GM23338 (cell line): ENCODE measurements around the gene HIPK1. TPM values are rescaled to one million over a fixed set of nuclear protein-coding genes. Genes with fewer than 3 reads are reported as not detected.

Experiments used
- ATAC-seq: fragments of 200-7000 bp; cut with Tn5 transposase; 3 replicates; pipeline ENCODE4 v1.9.1; 2020
- DNase-seq: peaks from one replicate; pipeline ENCODE4 v3.0.0-alpha.2; 2015; ENCODE audit warnings: low spot score
- H2AFZ ChIP-seq: fragments of 200-600 bp; sonication (generic); 2 replicates; pipeline ENCODE4 v1.8.0; 2016; ENCODE audit warnings: antibody characterized with exemption, mild to moderate bottlenecking, moderate library complexity
- H3F3A ChIP-seq: fragments of 200-600 bp; sonication (generic); replicated peaks from 2 replicates; pipeline ENCODE4 v1.8.0; 2017; ENCODE audit warnings: antibody characterized with exemption, mixed run types, low read depth
- H3K27ac ChIP-seq: fragments of 200-600 bp; sonication (generic); 2 replicates; pipeline ENCODE4 v1.6.1; 2016; ENCODE audit warnings: low read depth
- H3K27me3 ChIP-seq: fragments of 200-600 bp; sonication (generic); 2 replicates; pipeline ENCODE4 v1.8.0; 2016; ENCODE audit warnings: mild to moderate bottlenecking, mixed run types, moderate library complexity; ENCODE audit not compliant: insufficient read depth
- H3K36me3 ChIP-seq: fragments of 200-600 bp; sonication (generic); 2 replicates; pipeline ENCODE4 v1.8.0; 2016; ENCODE audit warnings: mild to moderate bottlenecking; ENCODE audit not compliant: insufficient read depth
- H3K4me1 ChIP-seq: fragments of 200-600 bp; sonication (generic); 2 replicates; pipeline ENCODE4 v1.8.0; 2016; ENCODE audit warnings: mild to moderate bottlenecking, moderate library complexity; ENCODE audit not compliant: insufficient read depth
- H3K4me2 ChIP-seq: fragments of 200-600 bp; sonication (generic); 2 replicates; pipeline ENCODE4 v1.7.1; 2017; ENCODE audit warnings: mixed run types
- H3K4me3 ChIP-seq: fragments of 200-600 bp; sonication (generic); 2 replicates; pipeline ENCODE4 v1.6.1; 2016; ENCODE audit warnings: mixed run types
- H3K79me2 ChIP-seq: fragments of 200-600 bp; sonication (generic); replicated peaks from 2 replicates; pipeline ENCODE4 v1.8.0; 2017; ENCODE audit warnings: mild to moderate bottlenecking; ENCODE audit not compliant: insufficient read depth
- H3K9me2 ChIP-seq: fragments of 200-600 bp; sonication (generic); 2 replicates; pipeline ENCODE4 v1.8.0; 2017; ENCODE audit not compliant: insufficient read depth
- H4K20me1 ChIP-seq: fragments of 200-600 bp; sonication (generic); replicated peaks from 2 replicates; pipeline ENCODE4 v1.8.0; 2017; ENCODE audit warnings: mild to moderate bottlenecking; ENCODE audit not compliant: insufficient read depth
- H3K27ac Mint-ChIP-seq: 2 replicates; pipeline ENCODE4 v1.8.0; 2020; ENCODE audit warnings: inconsistent platforms, mild to moderate bottlenecking, moderate library complexity, mixed read lengths
- H3K27me3 Mint-ChIP-seq: 3 replicates; pipeline ENCODE4 v1.8.0; 2022; ENCODE audit warnings: low read depth, mild to moderate bottlenecking, moderate library complexity, mixed read lengths, inconsistent platforms; ENCODE audit not compliant: insufficient read depth, poor library complexity
- H3K36me3 Mint-ChIP-seq: 3 replicates; pipeline ENCODE4 v1.8.0; 2021; ENCODE audit warnings: low read depth, mild to moderate bottlenecking, inconsistent platforms, moderate library complexity, mixed read lengths
- H3K4me1 Mint-ChIP-seq: 3 replicates; pipeline ENCODE4 v1.8.0; 2020; ENCODE audit warnings: mild to moderate bottlenecking, inconsistent platforms, mixed read lengths
- H3K4me3 Mint-ChIP-seq: 3 replicates; pipeline ENCODE4 v1.8.0; 2021; ENCODE audit warnings: moderate library complexity, mild to moderate bottlenecking, inconsistent platforms, mixed read lengths
- H3K9me3 Mint-ChIP-seq: 3 replicates; pipeline ENCODE4 v1.8.0; 2020; ENCODE audit warnings: moderate library complexity, mild to moderate bottlenecking, inconsistent platforms, mixed read lengths
- CREB1 ChIP-seq: fragments of 250-450 bp; sonication (Bioruptor Pico); IDR thresholded peaks from 2 replicates; pipeline ENCODE4 v1.5.0; 2020; ENCODE audit warnings: low read depth, mild to moderate bottlenecking, moderate library complexity
- CTCF ChIP-seq, 2 experiments: fragments of 200-600 bp in 1 of 2; sonication (generic) in 1 of 2; conservative IDR thresholded peaks; 2 replicates each; pipeline versions ENCODE4 v1.5.1 to v1.6.1; 2016 to 2017; ENCODE audit warnings: antibody characterized with exemption in 2 of 2, low read depth in 2 of 2, mild to moderate bottlenecking in 2 of 2, moderate library complexity in 1 of 2
- ETS1 ChIP-seq: IDR thresholded peaks from 2 replicates; pipeline ENCODE4 v1.6.1; 2016; ENCODE audit warnings: antibody characterized with exemption
- EZH2 ChIP-seq: fragments of 200-600 bp; sonication (generic); IDR thresholded peaks from one replicate; pipeline ENCODE4 v1.8.0; 2017; ENCODE audit warnings: antibody characterized with exemption, mild to moderate bottlenecking, low read depth; ENCODE audit not compliant: unreplicated experiment
- POLR2AphosphoS5 ChIP-seq: IDR thresholded peaks from 2 replicates; pipeline ENCODE4 v1.6.1; 2016; ENCODE audit warnings: antibody characterized with exemption, low read depth
- REST ChIP-seq: IDR thresholded peaks from one replicate; pipeline ENCODE4 v1.6.1; 2018; ENCODE audit warnings: antibody characterized with exemption; ENCODE audit not compliant: unreplicated experiment
- STAT1 ChIP-seq: IDR thresholded peaks from one replicate; pipeline ENCODE4 v1.6.1; 2016; ENCODE audit warnings: antibody characterized with exemption; ENCODE audit not compliant: unreplicated experiment
- ZNF331 ChIP-seq: fragments of 250-450 bp; sonication (Bioruptor Pico); IDR thresholded peaks from 2 replicates; pipeline ENCODE4 v1.5.0; 2020; ENCODE audit warnings: low read depth, mild to moderate bottlenecking, moderate library complexity
- ZNF462 ChIP-seq: fragments of 250-450 bp; sonication (Bioruptor Pico); IDR thresholded peaks from 2 replicates; pipeline ENCODE4 v1.5.0; 2020; ENCODE audit warnings: mild to moderate bottlenecking, moderate library complexity
- polyA plus RNA-seq: library from polyadenylated mRNA; unstranded; fragments of >200 nt; fragmentation: Nextera tagmentation; extraction: Ambion mirVana; gene quantifications from 2 replicates; pipeline ENCODE4 v1.2.1, GENCODE V29; 2016
- total RNA-seq: library from RNA; depleted of rRNA; stranded (reverse); fragments of >200 nt; shearing (Covaris generic); gene quantifications from 2 replicates; pipeline ENCODE4 v1.2.3, GENCODE V29; 2014

The HIPK1 gene
- total and polyA plus RNA-seq, 2 experiments from 2014 or later, result 14.3 to 47.5 TPM

- Histone ChIP-seq H2AFZ (no peak overlapping the region), H3K9me2 (no peaks in the 10 kb centered on the region), H3K27ac (no peak overlapping the region), H3K4me3 (no peak overlapping the region), H3F3A (no peaks in the 10 kb centered on the region), H4K20me1 (peaks cover 28% of the 10 kb centered on the region), H3K4me2 (no peak overlapping the region), H3K27me3 (no peaks in the 10 kb centered on the region), H3K36me3 (no peaks in the 10 kb centered on the region), H3K79me2 (peaks cover 92% of the 10 kb centered on the region), H3K4me1 (peaks cover 24% of the 10 kb centered on the region)
- no peaks in the 10 kb centered on the region; the same call in 2 of the 3 replicates for H3K36me3 Mint-ChIP-seq
- ATAC-seq (no peak), DNase-seq (no peak)
- H3K4me3 Mint-ChIP-seq, result no peak overlapping the region
- H3K9me3 Mint-ChIP-seq, result no peaks in the 10 kb centered on the region
- peaks cover 2% of the 10 kb centered on the region for H3K27me3 Mint-ChIP-seq
- no peak overlapping the region for H3K27ac Mint-ChIP-seq
- TF ChIP-seq REST (no peak), STAT1 (no peak)
- H3K4me1 Mint-ChIP-seq, result peaks cover 29% of the 10 kb centered on the region
Measured at GRCh38 chr1:113934006-113934405, 4.9 kb downstream of the HIPK1 start.

GRCh38 chr1:113934511-113935055, 5.5 kb downstream of the HIPK1 start:
- Mint-ChIP-seq H3K27ac (no peak overlapping the region), H3K4me3 (no peak overlapping the region), H3K9me3 (no peaks in the 10 kb centered on the region), H3K36me3 (no peaks in the 10 kb centered on the region; the same call in 2 of the 3 replicates), H3K27me3 (peaks cover 2% of the 10 kb centered on the region), H3K4me1 (peaks cover 29% of the 10 kb centered on the region)
- Histone ChIP-seq H2AFZ (no peak overlapping the region), H3K4me3 (no peak overlapping the region), H3K4me1 (peaks cover 24% of the 10 kb centered on the region), H3K27ac (no peak overlapping the region), H3F3A (no peaks in the 10 kb centered on the region), H3K27me3 (no peaks in the 10 kb centered on the region), H3K79me2 (peaks cover 98% of the 10 kb centered on the region), H4K20me1 (peaks cover 28% of the 10 kb centered on the region), H3K4me2 (no peak overlapping the region), H3K9me2 (no peaks in the 10 kb centered on the region), H3K36me3 (no peaks in the 10 kb centered on the region)
- ATAC-seq, result no peak
- DNase-seq, result no peak
- TF ChIP-seq POLR2AphosphoS5 (no peak), CREB1 (CRISPR knock-in tag) (no peak), ETS1 (no peak), ZNF331 (no peak), EZH2 (no peak), ZNF462 (no peak), CTCF (conservative IDR thresholded peaks at IDR 0.05; ENCODE audit: low read depth in 2 of 2) (no peak)
